ENCODE measurements around the gene SLC17A2. TPM values are rescaled to one million over a fixed set of nuclear protein-coding genes. Genes with fewer than 3 reads are reported as not detected.

SLC17A2 gene
- total and polyA plus RNA-seq, 2 of the 13 experiments (the other 11 are each of a cell fraction or from before 2014, with no cell fraction given) = 11.2 to 32.4 TPM

- peak in 1 of 2 experiments; percentile 77; a peak in 2 of 4 replicates for TF ChIP-seq REST (IDR thresholded peaks at IDR 0.05; ENCODE audit: borderline replicate concordance in 1 of 2, low read depth in 1 of 2, low read length in 2 of 2)
- peak; percentile 77; the same call in 1 of the 2 replicates for TF ChIP-seq ZKSCAN8 (CRISPR knock-in tag; IDR thresholded peaks at IDR 0.05; ENCODE audit: borderline replicate concordance)
- no peak for TF ChIP-seq FOXK2 (IDR thresholded peaks at IDR 0.05)
- TF ChIP-seq GATAD2A (CRISPR knock-in tag; IDR thresholded peaks at IDR 0.05) = peak; percentile 98
- TF ChIP-seq TCF7L2 (IDR thresholded peaks at IDR 0.05; ENCODE audit: low read depth, low read length) = peak; percentile 88
- TF ChIP-seq MXD1 (CRISPR knock-in tag; IDR thresholded peaks at IDR 0.05) = no peak
- TF ChIP-seq HDAC6 (IDR thresholded peaks at IDR 0.05; ENCODE audit: low read depth, low read length) = no peak
- peak; percentile 94 for TF ChIP-seq TBX3 (IDR thresholded peaks at IDR 0.05; ENCODE audit: borderline replicate concordance)
- peak; percentile 76; the same call in 1 of the 2 replicates for TF ChIP-seq ZNF878 (CRISPR knock-in tag; IDR thresholded peaks at IDR 0.05)
- TF ChIP-seq ZMAT3 (CRISPR knock-in tag; conservative IDR thresholded peaks at IDR 0.05) = peak; percentile 39; the same call in 1 of the 2 replicates
- 0 out of 2 replicates have a peak, but pooled peaks have one; percentile 81 for TF ChIP-seq ZNF205 (CRISPR knock-in tag; IDR thresholded peaks at IDR 0.05)
- TF ChIP-seq ZBTB33 (CRISPR knock-in tag; IDR thresholded peaks at IDR 0.05) = no peak
- TF ChIP-seq ZNF264 (CRISPR knock-in tag; IDR thresholded peaks at IDR 0.05) = peak; percentile 34; the same call in 1 of the 2 replicates
- peak; percentile 96 for TF ChIP-seq ISL2 (CRISPR knock-in tag; IDR thresholded peaks at IDR 0.05)
- TF ChIP-seq TFE3 (CRISPR knock-in tag; IDR thresholded peaks at IDR 0.05) = peak; percentile 33; the same call in 1 of the 2 replicates
- no peak for TF ChIP-seq GTF2F1 (IDR thresholded peaks at IDR 0.05; ENCODE audit: low read length)
- TF ChIP-seq ZBED4 (CRISPR knock-in tag; IDR thresholded peaks at IDR 0.05; ENCODE audit: borderline replicate concordance) = 0 out of 2 replicates have a peak, but pooled peaks have one; percentile 67
- TF ChIP-seq ZNF747 (CRISPR knock-in tag; IDR thresholded peaks at IDR 0.05; ENCODE audit: borderline replicate concordance) = peak; percentile 46; the same call in 1 of the 2 replicates
These were observed 1.7 kb downstream of the SLC17A2 start (continued) for GRCh38 chr6:25928562-25929324.
